A549 treated with RU486 at 1 μM for 4 hours (cell line): ENCODE data around the gene SLC9A6. TPM values are rescaled to one million over a fixed set of nuclear protein-coding genes. Genes with fewer than 3 reads are reported as not detected.

Experiments used
- total RNA-seq: library from RNA; stranded (reverse); fragments of 200-300 nt; extraction: Qiagen RNA extraction; gene quantifications from 5 replicates; pipeline ENCODE4 v1.2.3, GENCODE V29; 2022; ENCODE audit warnings: low read depth

SLC9A6 gene
- 4.9 to 9.9 TPM (median 8.1 TPM) in 5 replicates for total RNA-seq

GRCh38 chrX:135985157-135985972 lies at the start of gene SLC9A6:
TSS of gene SLC9A6 (plus strand) at chrX:135985435. CDS start at chrX:135985659, 224 bp downstream.

GRCh38 chrX:135973548-135974278 lies 11.5 kb upstream of the SLC9A6 start, which contains the start of gene MMGT1:
TSS of gene MMGT1 (minus strand) at chrX:135973988. CDS start at chrX:135973675, 313 bp downstream.

Other genes starting within 250 kb of the SLC9A6 start
- gene CT45A3, start 217.2 kb upstream of the SLC9A6 start, total RNA-seq: 0.15 to 0.17 TPM in 2 of 5 replicates, not detected in the others
- gene CT45A5, start 199.9 kb upstream of the SLC9A6 start, total RNA-seq: 0.26 TPM in 1 of 5 replicates, not detected in the others
- gene CT45A6, start 182.6 kb upstream of the SLC9A6 start, total RNA-seq: not detected in 5 replicates
- not detected in 5 replicates for gene CT45A2, start 165.4 kb upstream of the SLC9A6 start, total RNA-seq
- gene CT45A7, start 148.2 kb upstream of the SLC9A6 start, total RNA-seq: not detected in 5 replicates
- not detected in 5 replicates for gene CT45A8, start 130.9 kb upstream of the SLC9A6 start, total RNA-seq
- not detected in 5 replicates for gene CT45A9, start 113.6 kb upstream of the SLC9A6 start, total RNA-seq
- gene CT45A10, start 92.0 kb upstream of the SLC9A6 start, total RNA-seq: 0.13 to 0.56 TPM (median 0.33 TPM) in 3 of 5 replicates, not detected in the others
- gene SAGE1, start 91.7 kb upstream of the SLC9A6 start, total RNA-seq: 0.03 TPM in 1 of 5 replicates, not detected in the others
- 5.6 to 18.4 TPM (median 16.8 TPM) in 5 replicates for gene MMGT1, start 11.4 kb upstream of the SLC9A6 start, total RNA-seq
- gene FHL1, start 162.1 kb downstream of the SLC9A6 start, total RNA-seq: 21.8 to 26.5 TPM (median 24.0 TPM) in 5 replicates